Measurements from ENCODE around the gene TOP1.

The TOP1 gene

GRCh38 chr20:41032271-41032670 lies 3.6 kb downstream of the TOP1 start:
- H3K27ac ChIP-seq (ENCODE audit: insufficient read depth, low read length, poor library complexity, severe bottlenecking), result no peak overlapping the region
- no peaks in the 10 kb centered on the region for H3K27me3 ChIP-seq (replicated peaks; ENCODE audit: control insufficient read depth, insufficient read depth, low read length, poor library complexity, severe bottlenecking)
- H3K9me3 ChIP-seq (ENCODE audit: control insufficient read depth, low read length), result no peaks in the 10 kb centered on the region
- H3K4me1 ChIP-seq (ENCODE audit: control insufficient read depth, insufficient read depth, low read length, poor library complexity, severe bottlenecking), result peaks cover 28% of the 10 kb centered on the region
- no peak overlapping the region for H3K4me3 ChIP-seq (ENCODE audit: insufficient read depth, low read depth, low read length, poor library complexity, severe bottlenecking)
- no peaks in the 10 kb centered on the region for H3K36me3 ChIP-seq (ENCODE audit: control insufficient read depth, insufficient read depth, low read length)
- DNase-seq, result no peak

GRCh38 chr20:41034239-41034638 lies 5.6 kb downstream of the TOP1 start:
- DNase-seq, result no peak
- Histone ChIP-seq H3K4me3 (ENCODE audit: insufficient read depth, low read depth, low read length, poor library complexity, severe bottlenecking) (no peak overlapping the region), H3K27ac (ENCODE audit: insufficient read depth, low read length, poor library complexity, severe bottlenecking) (no peak overlapping the region), H3K9me3 (ENCODE audit: control insufficient read depth, low read length) (no peaks in the 10 kb centered on the region), H3K27me3 (replicated peaks; ENCODE audit: control insufficient read depth, insufficient read depth, low read length, poor library complexity, severe bottlenecking) (no peaks in the 10 kb centered on the region), H3K4me1 (ENCODE audit: control insufficient read depth, insufficient read depth, low read length, poor library complexity, severe bottlenecking) (peaks cover 32% of the 10 kb centered on the region), H3K36me3 (ENCODE audit: control insufficient read depth, insufficient read depth, low read length) (no peaks in the 10 kb centered on the region)

- Histone ChIP-seq H3K4me3 (ENCODE audit: insufficient read depth, low read depth, low read length, poor library complexity, severe bottlenecking) (no peak overlapping the region), H3K27ac (ENCODE audit: insufficient read depth, low read length, poor library complexity, severe bottlenecking) (no peak overlapping the region), H3K4me1 (ENCODE audit: control insufficient read depth, insufficient read depth, low read length, poor library complexity, severe bottlenecking) (peaks cover 31% of the 10 kb centered on the region), H3K27me3 (replicated peaks; ENCODE audit: control insufficient read depth, insufficient read depth, low read length, poor library complexity, severe bottlenecking) (no peaks in the 10 kb centered on the region), H3K36me3 (ENCODE audit: control insufficient read depth, insufficient read depth, low read length) (no peaks in the 10 kb centered on the region), H3K9me3 (ENCODE audit: control insufficient read depth, low read length) (no peaks in the 10 kb centered on the region)
- no peak for DNase-seq
Observed at GRCh38 chr20:41035207-41035606, 6.6 kb downstream of the TOP1 start.

- no peak overlapping the region for H3K27ac ChIP-seq (ENCODE audit: insufficient read depth, low read length, poor library complexity, severe bottlenecking)
- H3K27me3 ChIP-seq (replicated peaks; ENCODE audit: control insufficient read depth, insufficient read depth, low read length, poor library complexity, severe bottlenecking), result no peaks in the 10 kb centered on the region
- no peaks in the 10 kb centered on the region for H3K36me3 ChIP-seq (ENCODE audit: control insufficient read depth, insufficient read depth, low read length)
- no peak overlapping the region for H3K4me3 ChIP-seq (ENCODE audit: insufficient read depth, low read depth, low read length, poor library complexity, severe bottlenecking)
- peaks cover 30% of the 10 kb centered on the region for H3K4me1 ChIP-seq (ENCODE audit: control insufficient read depth, insufficient read depth, low read length, poor library complexity, severe bottlenecking)
- H3K9me3 ChIP-seq (ENCODE audit: control insufficient read depth, low read length), result no peaks in the 10 kb centered on the region
- no peak for DNase-seq
Observed at GRCh38 chr20:41037179-41037578, 8.6 kb downstream of the TOP1 start.

GRCh38 chr20:41038149-41038877 lies 9.7 kb downstream of the TOP1 start:
- H3K9me3 ChIP-seq (ENCODE audit: control insufficient read depth, low read length), result no peaks in the 10 kb centered on the region
- peaks cover 39% of the 10 kb centered on the region for H3K4me1 ChIP-seq (ENCODE audit: control insufficient read depth, insufficient read depth, low read length, poor library complexity, severe bottlenecking)
- no peaks in the 10 kb centered on the region for H3K36me3 ChIP-seq (ENCODE audit: control insufficient read depth, insufficient read depth, low read length)
- no peak for DNase-seq
- H3K4me3 ChIP-seq (ENCODE audit: insufficient read depth, low read depth, low read length, poor library complexity, severe bottlenecking), result no peak overlapping the region
- no peak overlapping the region for H3K27ac ChIP-seq (ENCODE audit: insufficient read depth, low read length, poor library complexity, severe bottlenecking)
- H3K27me3 ChIP-seq (replicated peaks; ENCODE audit: control insufficient read depth, insufficient read depth, low read length, poor library complexity, severe bottlenecking), result no peaks in the 10 kb centered on the region

GRCh38 chr20:41038878-41039404 lies 10.3 kb downstream of the TOP1 start:
- no peaks in the 10 kb centered on the region for H3K27me3 ChIP-seq (replicated peaks; ENCODE audit: control insufficient read depth, insufficient read depth, low read length, poor library complexity, severe bottlenecking)
- H3K4me3 ChIP-seq (ENCODE audit: insufficient read depth, low read depth, low read length, poor library complexity, severe bottlenecking), result no peak overlapping the region
- no peaks in the 10 kb centered on the region for H3K9me3 ChIP-seq (ENCODE audit: control insufficient read depth, low read length)
- DNase-seq, result no peak
- peaks cover 39% of the 10 kb centered on the region for H3K4me1 ChIP-seq (ENCODE audit: control insufficient read depth, insufficient read depth, low read length, poor library complexity, severe bottlenecking)
- H3K36me3 ChIP-seq (ENCODE audit: control insufficient read depth, insufficient read depth, low read length), result no peaks in the 10 kb centered on the region
- H3K27ac ChIP-seq (ENCODE audit: insufficient read depth, low read length, poor library complexity, severe bottlenecking), result no peak overlapping the region

- H3K4me1 ChIP-seq (ENCODE audit: control insufficient read depth, insufficient read depth, low read length, poor library complexity, severe bottlenecking), result peaks cover 35% of the 10 kb centered on the region
- H3K4me3 ChIP-seq (ENCODE audit: insufficient read depth, low read depth, low read length, poor library complexity, severe bottlenecking), result no peak overlapping the region
- H3K36me3 ChIP-seq (ENCODE audit: control insufficient read depth, insufficient read depth, low read length), result no peaks in the 10 kb centered on the region
- no peaks in the 10 kb centered on the region for H3K27me3 ChIP-seq (replicated peaks; ENCODE audit: control insufficient read depth, insufficient read depth, low read length, poor library complexity, severe bottlenecking)
- no peak for DNase-seq
- H3K27ac ChIP-seq (ENCODE audit: insufficient read depth, low read length, poor library complexity, severe bottlenecking), result no peak overlapping the region
- H3K9me3 ChIP-seq (ENCODE audit: control insufficient read depth, low read length), result no peaks in the 10 kb centered on the region
Observed at GRCh38 chr20:41040855-41041254, 12.2 kb downstream of the TOP1 start.

- peaks cover 34% of the 10 kb centered on the region for H3K4me1 ChIP-seq (ENCODE audit: control insufficient read depth, insufficient read depth, low read length, poor library complexity, severe bottlenecking)
Observed at GRCh38 chr20:41041693-41042092, 13.1 kb downstream of the TOP1 start.

GRCh38 chr20:41044409-41045062 lies 15.9 kb downstream of the TOP1 start:
- no peak for DNase-seq
- no peaks in the 10 kb centered on the region for H3K9me3 ChIP-seq (ENCODE audit: control insufficient read depth, low read length)
- peaks cover 48% of the 10 kb centered on the region for H3K4me1 ChIP-seq (ENCODE audit: control insufficient read depth, insufficient read depth, low read length, poor library complexity, severe bottlenecking)
- no peaks in the 10 kb centered on the region for H3K27me3 ChIP-seq (replicated peaks; ENCODE audit: control insufficient read depth, insufficient read depth, low read length, poor library complexity, severe bottlenecking)
- H3K27ac ChIP-seq (ENCODE audit: insufficient read depth, low read length, poor library complexity, severe bottlenecking), result no peak overlapping the region
- no peak overlapping the region for H3K4me3 ChIP-seq (ENCODE audit: insufficient read depth, low read depth, low read length, poor library complexity, severe bottlenecking)
- no peaks in the 10 kb centered on the region for H3K36me3 ChIP-seq (ENCODE audit: control insufficient read depth, insufficient read depth, low read length)

More at GRCh38 chr20:41041693-41042092, 13.1 kb downstream of the TOP1 start:
- DNase-seq, result no peak
- Histone ChIP-seq H3K27ac (ENCODE audit: insufficient read depth, low read length, poor library complexity, severe bottlenecking) (no peak overlapping the region), H3K4me3 (ENCODE audit: insufficient read depth, low read depth, low read length, poor library complexity, severe bottlenecking) (no peak overlapping the region), H3K36me3 (ENCODE audit: control insufficient read depth, insufficient read depth, low read length) (no peaks in the 10 kb centered on the region), H3K9me3 (ENCODE audit: control insufficient read depth, low read length) (no peaks in the 10 kb centered on the region), H3K27me3 (replicated peaks; ENCODE audit: control insufficient read depth, insufficient read depth, low read length, poor library complexity, severe bottlenecking) (no peaks in the 10 kb centered on the region)

GRCh38 chr20:41045671-41046070 lies 17.0 kb downstream of the TOP1 start:
- Histone ChIP-seq H3K4me3 (ENCODE audit: insufficient read depth, low read depth, low read length, poor library complexity, severe bottlenecking) (no peak overlapping the region), H3K27ac (ENCODE audit: insufficient read depth, low read length, poor library complexity, severe bottlenecking) (no peak overlapping the region), H3K36me3 (ENCODE audit: control insufficient read depth, insufficient read depth, low read length) (no peaks in the 10 kb centered on the region), H3K4me1 (ENCODE audit: control insufficient read depth, insufficient read depth, low read length, poor library complexity, severe bottlenecking) (peaks cover 45% of the 10 kb centered on the region), H3K9me3 (ENCODE audit: control insufficient read depth, low read length) (no peaks in the 10 kb centered on the region), H3K27me3 (replicated peaks; ENCODE audit: control insufficient read depth, insufficient read depth, low read length, poor library complexity, severe bottlenecking) (no peaks in the 10 kb centered on the region)
- no peak for DNase-seq
